OCI-LY3 (cell line): ENCODE measurements around the gene APOA5.
"Not testable (repeated sequence)": the region's sequence is repeated elsewhere in the genome, so short reads cannot be mapped to it uniquely, and the experiment has no call there.

ENCODE experiments used
- H2AFZ ChIP-seq: fragments of 200-600, 300-600 bp; shearing (Covaris generic); 2 replicates; pipeline ENCODE4 v1.6.0; 2014; ENCODE audit warnings: antibody characterized with exemption, low read depth, low read length
- H3K27ac ChIP-seq: fragments of 200-600, 300-600 bp; sonication (generic); 2 replicates; pipeline ENCODE4 v1.5.1; 2014; ENCODE audit warnings: mild to moderate bottlenecking, low read length, moderate library complexity, mixed read lengths
- H3K27me3 ChIP-seq: fragments of 200-600, 300-600 bp; sonication (generic); 2 replicates; pipeline ENCODE4 v1.6.1; 2014; ENCODE audit warnings: low read depth, low read length, mixed read lengths
- H3K36me3 ChIP-seq: fragments of 200-600, 300-600 bp; sonication (generic); replicated peaks from 2 replicates; pipeline ENCODE3; 2014; ENCODE audit warnings: low read depth, low read length, mixed read lengths
- H3K4me1 ChIP-seq: fragments of 300-600, 200-600 bp; sonication (generic); 2 replicates; pipeline ENCODE4 v1.6.1; 2014; ENCODE audit warnings: low read length, mixed read lengths
- H3K4me2 ChIP-seq: fragments of 200-600, 300-600 bp; sonication (generic); 2 replicates; pipeline ENCODE4 v1.6.1; 2014; ENCODE audit warnings: low read length, mixed read lengths
- H3K4me3 ChIP-seq: fragments of 300-600, 200-600 bp; sonication (generic); 2 replicates; pipeline ENCODE4 v1.5.1; 2014; ENCODE audit warnings: antibody characterized with exemption, mild to moderate bottlenecking, low read length, moderate library complexity
- H3K79me2 ChIP-seq: fragments of 300-600, 200-600 bp; shearing (Covaris generic); 2 replicates; pipeline ENCODE4 v1.6.1; 2014; ENCODE audit warnings: mild to moderate bottlenecking, low read length, mixed read lengths
- H3K9ac ChIP-seq: fragments of 300-600, 200-600 bp; shearing (Covaris generic); 2 replicates; pipeline ENCODE4 v1.6.0; 2014; ENCODE audit warnings: mild to moderate bottlenecking, low read length, moderate library complexity
- H3K9me3 ChIP-seq: fragments of 200-600, 300-600 bp; shearing (Covaris generic); 2 replicates; pipeline ENCODE4 v1.6.1; 2014; ENCODE audit warnings: low read length, mixed read lengths; ENCODE audit not compliant: insufficient read depth
- H4K20me1 ChIP-seq: fragments of 200-600, 300-600 bp; sonication (generic); 2 replicates; pipeline ENCODE4 v1.6.1; 2016; ENCODE audit warnings: low read length, mixed read lengths; ENCODE audit not compliant: insufficient read depth
- EZH2phosphoT487 ChIP-seq: fragments of 200-600 bp; shearing (Covaris generic); IDR thresholded peaks from 2 replicates; pipeline ENCODE4 v1.6.1; 2018; ENCODE audit warnings: antibody characterized with exemption, mixed run types, low read depth
- TF ChIP-seq, protein P1 (sequence below): fragments of 200-600, 300-600 bp; sonication (generic); IDR thresholded peaks from 2 replicates; pipeline ENCODE4 v1.5.1; 2014; ENCODE audit warnings: antibody characterized with exemption, low read length, low read depth

Gene APOA5

DNA sequence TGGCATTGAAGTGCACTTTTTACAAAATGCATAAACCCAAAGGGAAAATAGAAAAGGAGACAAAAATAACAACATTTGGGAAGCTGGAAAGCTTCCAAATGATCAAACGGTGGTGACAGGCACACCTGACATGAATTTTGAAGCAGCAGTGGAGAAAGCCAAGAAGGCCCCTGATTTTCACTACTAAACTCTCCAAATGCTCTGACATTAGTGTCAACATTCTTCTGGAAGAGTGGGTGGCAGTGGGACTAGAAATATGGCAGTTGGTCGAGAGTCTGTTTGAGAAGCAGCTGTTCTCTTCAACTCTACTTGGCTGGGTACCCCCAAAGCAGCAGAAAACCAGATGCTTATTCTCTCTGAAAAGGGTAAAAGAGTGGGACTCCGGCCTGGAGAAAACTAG, 12.3 kb upstream of the APOA5 start:
- Histone ChIP-seq H3K79me2 (no peaks in the 10 kb centered on the region), H3K4me2 (no peak overlapping the region)

GRCh38 chr11:116801662-116802061, 10.0 kb upstream of the APOA5 start:
- not testable (repeated sequence) for H4K20me1 ChIP-seq, H3K9me3 ChIP-seq, H3K4me2 ChIP-seq, H3K36me3 ChIP-seq, H3K9ac ChIP-seq, H3K27ac ChIP-seq, H2AFZ ChIP-seq, H3K4me1 ChIP-seq, H3K4me3 ChIP-seq, H3K79me2 ChIP-seq
- H3K27me3 ChIP-seq, result peaks cover 15% of the 10 kb centered on the region; the same call in 1 of the 2 replicates

More for the DNA sequence above, 12.3 kb upstream of the APOA5 start:
- Histone ChIP-seq H2AFZ (no peak overlapping the region), H3K27ac (no peak overlapping the region), H3K4me3 (no peak overlapping the region), H4K20me1 (no peaks in the 10 kb centered on the region), H3K9ac (no peak overlapping the region), H3K9me3 (no peaks in the 10 kb centered on the region), H3K27me3 (peaks cover 12% of the 10 kb centered on the region; the same call in 1 of the 2 replicates), H3K4me1 (no peaks in the 10 kb centered on the region), H3K36me3 (no peaks in the 10 kb centered on the region)
- TF ChIP-seq, protein P1, sequence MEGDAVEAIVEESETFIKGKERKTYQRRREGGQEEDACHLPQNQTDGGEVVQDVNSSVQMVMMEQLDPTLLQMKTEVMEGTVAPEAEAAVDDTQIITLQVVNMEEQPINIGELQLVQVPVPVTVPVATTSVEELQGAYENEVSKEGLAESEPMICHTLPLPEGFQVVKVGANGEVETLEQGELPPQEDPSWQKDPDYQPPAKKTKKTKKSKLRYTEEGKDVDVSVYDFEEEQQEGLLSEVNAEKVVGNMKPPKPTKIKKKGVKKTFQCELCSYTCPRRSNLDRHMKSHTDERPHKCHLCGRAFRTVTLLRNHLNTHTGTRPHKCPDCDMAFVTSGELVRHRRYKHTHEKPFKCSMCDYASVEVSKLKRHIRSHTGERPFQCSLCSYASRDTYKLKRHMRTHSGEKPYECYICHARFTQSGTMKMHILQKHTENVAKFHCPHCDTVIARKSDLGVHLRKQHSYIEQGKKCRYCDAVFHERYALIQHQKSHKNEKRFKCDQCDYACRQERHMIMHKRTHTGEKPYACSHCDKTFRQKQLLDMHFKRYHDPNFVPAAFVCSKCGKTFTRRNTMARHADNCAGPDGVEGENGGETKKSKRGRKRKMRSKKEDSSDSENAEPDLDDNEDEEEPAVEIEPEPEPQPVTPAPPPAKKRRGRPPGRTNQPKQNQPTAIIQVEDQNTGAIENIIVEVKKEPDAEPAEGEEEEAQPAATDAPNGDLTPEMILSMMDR, result no peak
- TF ChIP-seq EZH2phosphoT487, result no peak

DNA sequence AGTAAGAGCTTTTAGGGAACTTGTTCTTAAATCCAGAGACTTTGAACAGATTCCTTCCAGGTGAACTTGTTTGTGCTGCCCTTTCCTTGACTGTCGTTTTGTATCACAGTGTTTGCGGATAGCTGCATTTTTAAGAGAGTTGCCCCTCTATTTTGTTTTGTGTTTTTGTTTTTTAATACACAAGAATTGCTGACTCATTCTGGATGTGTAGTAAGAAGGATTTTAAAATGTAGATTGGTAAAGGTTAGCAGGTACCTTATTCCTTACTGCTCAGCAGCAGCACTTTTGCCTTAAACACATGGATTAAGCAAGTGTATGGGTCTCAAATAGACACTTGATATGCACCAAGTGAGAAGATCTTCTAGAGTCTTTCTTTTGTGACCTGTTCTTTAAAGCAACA, 8.9 kb upstream of the APOA5 start:
- Histone ChIP-seq H3K4me2 (no peak overlapping the region), H3K27me3 (peaks cover 15% of the 10 kb centered on the region; the same call in 1 of the 2 replicates), H3K36me3 (no peaks in the 10 kb centered on the region), H3K4me1 (peaks cover 3% of the 10 kb centered on the region; the same call in 1 of the 2 replicates), H4K20me1 (no peaks in the 10 kb centered on the region), H2AFZ (no peak overlapping the region), H3K9me3 (no peaks in the 10 kb centered on the region), H3K79me2 (no peaks in the 10 kb centered on the region), H3K4me3 (no peak overlapping the region), H3K9ac (no peak overlapping the region), H3K27ac (no peak overlapping the region)
- no peak for TF ChIP-seq EZH2phosphoT487
- TF ChIP-seq, protein P1, result no peak

- no peaks in the 10 kb centered on the region for H4K20me1 ChIP-seq
- TF ChIP-seq EZH2phosphoT487, result no peak
- TF ChIP-seq, protein P1, result no peak
- no peak overlapping the region for H2AFZ ChIP-seq
- peaks cover 3% of the 10 kb centered on the region; the same call in 1 of the 2 replicates for H3K4me1 ChIP-seq
- no peak overlapping the region for H3K4me3 ChIP-seq
- no peaks in the 10 kb centered on the region for H3K9me3 ChIP-seq
- H3K27ac ChIP-seq, result no peak overlapping the region
- H3K79me2 ChIP-seq, result no peaks in the 10 kb centered on the region
- no peak overlapping the region for H3K9ac ChIP-seq
- H3K27me3 ChIP-seq, result peaks cover 15% of the 10 kb centered on the region; the same call in 1 of the 2 replicates
- no peak overlapping the region for H3K4me2 ChIP-seq
- H3K36me3 ChIP-seq, result no peaks in the 10 kb centered on the region
These were observed 6.7 kb upstream of the APOA5 start for GRCh38 chr11:116798368-116798767.
